Psoas muscle (tissue), 8 donors: ENCODE measurements around the gene TTF1. TPM values are rescaled to one million over a fixed set of nuclear protein-coding genes. Genes with fewer than 3 reads are reported as not detected.

Source experiments
- ATAC-seq, 4 donors: fragments of 200-7000 bp; cut with Tn5 transposase; one replicate each; pipeline ENCODE4 v1.9.1; 2020; ENCODE audit warnings: moderate library complexity in 3 of 4, mild to moderate bottlenecking in 2 of 4
- DNase-seq, 2 donors: peaks; one replicate each; pipeline ENCODE4 v3.0.0-alpha.2; 2020
- H3K27ac ChIP-seq: fragments of 200-600 bp; one replicate; pipeline ENCODE4 v1.8.0; 2022
- H3K27me3 ChIP-seq, 3 donors: fragments of 200-600 bp in 1 of 3; one replicate each; pipeline versions ENCODE4 v1.6.1 to v1.8.0; 2013 to 2022; ENCODE audit warnings: low read length in 2 of 3, mild to moderate bottlenecking in 2 of 3, moderate library complexity in 1 of 3; ENCODE audit not compliant: insufficient read depth in 3 of 3
- H3K36me3 ChIP-seq, 2 donors: fragments of 200-600 bp in 1 of 2; one replicate each; pipeline versions ENCODE4 v1.6.1 to v1.8.0; 2013 to 2022; ENCODE audit warnings: low read depth in 1 of 2, mild to moderate bottlenecking in 1 of 2, moderate library complexity in 1 of 2; ENCODE audit not compliant: insufficient read depth in 1 of 2
- H3K4me1 ChIP-seq: fragments of 200-600 bp; one replicate; pipeline ENCODE4 v1.8.0; 2022
- H3K4me3 ChIP-seq: fragments of 200-600 bp; one replicate; pipeline ENCODE4 v1.8.0; 2022; ENCODE audit warnings: mild to moderate bottlenecking
- H3K9me3 ChIP-seq: fragments of 200-600 bp; one replicate; pipeline ENCODE4 v1.8.0; 2022
- CTCF ChIP-seq: fragments of 200-600 bp; IDR thresholded peaks from one replicate; pipeline ENCODE4 v1.8.0; 2022; ENCODE audit warnings: antibody characterized with exemption
- WGBS, 3 donors: extraction: QIAGEN DNeasy Blood & Tissue Kit; methylation state at CpG; one replicate each; pipeline versions ENCODE4 v1.1.6 to v1.1.7; 2013; 5-methylcytosine and 5-hydroxymethylcytosine counted together
- intact Hi-C, 2 donors: fragments of 100-400 bp; cut with DNase I; formaldehyde crosslinking; loops; one replicate each; pipeline versions ENCODE4 v1.11.0 to v1.14.2; 2022
- polyA plus RNA-seq, 3 donors: library from polyadenylated mRNA; stranded (reverse); fragments of 200-250 nt; gene quantifications; one replicate each; pipeline ENCODE4 v1.2.3, GENCODE V29; 2013
- total RNA-seq, 4 donors: library from RNA; stranded (reverse); fragmentation: NEBNext Ultra II Directional in 2 of 4; extraction: Animal tissue kit (Norgen Biotek cat#: 25700) in 2 of 4; gene quantifications; one replicate each; pipeline versions ENCODE4 v1.2.1 to v1.2.4, GENCODE V29; 2021 to 2023
- donor health status: healthy with polysubstance abuse.
- donor health status: DM: no; HTN: no; CAD: no; lungs with moderate emphysema.
- donor health status: Bipolar disorder and iron deficiency.
- donor health status: healthy.
- donor health status: DM: yes; HTN: yes; CAD: no.
- donor health status: DM: no; HTN: no; CAD: no.
- donor health status: DM: no; HTN: no; CAD: no.
- donor health status: DM: yes; HTN: yes; CAD: no.

The TTF1 gene
- total and polyA plus RNA-seq, 7 donors, result 11.1 to 33.8 (median 15.3) TPM

DNA sequence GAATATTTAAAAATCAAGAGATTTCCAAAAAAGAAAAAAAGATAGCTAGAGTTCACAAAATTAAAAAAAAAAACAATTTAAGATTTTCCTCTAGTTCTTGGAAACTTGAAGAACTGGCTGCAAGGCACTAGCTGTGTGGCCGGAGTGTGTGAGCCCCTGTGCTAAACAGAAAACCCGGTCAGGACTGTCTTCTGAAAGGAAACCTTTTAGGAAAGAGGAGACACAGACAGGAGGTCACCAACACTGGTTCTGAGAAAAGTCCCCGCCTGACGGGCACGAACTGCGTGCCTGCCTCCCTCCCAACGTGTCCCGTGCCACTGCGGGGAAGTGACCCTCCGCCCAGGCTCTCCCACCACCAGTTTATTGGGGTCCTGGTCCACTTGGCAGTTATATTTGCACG lies 15.2 kb downstream of the TTF1 start:
- DNase-seq, result no peak
- ATAC-seq, result no peak
- no peak overlapping the region for H3K27ac ChIP-seq
- 65 to 77% (median 71%) methylated on average over 11 of the region's 11 CpGs for WGBS, 3 donors
- no peaks in the 10 kb centered on the region for H3K27me3 ChIP-seq
- no peaks in the 10 kb centered on the region for H3K4me1 ChIP-seq
- intact Hi-C loops, result no loop called here
- H3K9me3 ChIP-seq, result no peaks in the 10 kb centered on the region
- peaks cover 11 to 96% of the 10 kb centered on the region in 2 donors for H3K36me3 ChIP-seq
- no peak overlapping the region for H3K4me3 ChIP-seq
- no peak for TF ChIP-seq CTCF

DNA sequence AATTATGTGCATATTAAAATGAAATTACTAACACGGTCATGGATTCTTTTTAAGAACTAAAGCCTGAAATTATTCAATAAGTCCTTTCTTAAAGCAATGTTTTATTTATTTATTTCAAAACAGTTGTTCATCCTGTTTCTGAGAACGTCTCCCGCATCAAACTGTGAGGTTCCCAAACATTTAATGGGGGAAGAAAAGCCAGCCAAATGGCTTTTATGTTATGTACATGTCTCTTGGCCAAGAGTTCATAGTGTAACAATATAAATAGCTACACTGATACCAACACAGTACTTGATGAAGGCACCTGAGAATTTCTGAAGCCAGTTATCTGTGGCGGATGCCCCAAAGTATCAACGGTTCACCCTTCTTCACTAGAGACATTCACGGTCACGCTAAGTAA lies 15.7 kb downstream of the TTF1 start:
- no peak overlapping the region for H3K27ac ChIP-seq
- no peaks in the 10 kb centered on the region for H3K9me3 ChIP-seq
- intact Hi-C loops, result no loop called here
- DNase-seq (no peak), ATAC-seq (no peak)
- TF ChIP-seq CTCF, result no peak
- H3K4me3 ChIP-seq, result no peak overlapping the region
- H3K36me3 ChIP-seq, result peaks cover 11 to 96% of the 10 kb centered on the region in 2 donors
- WGBS, 3 donors, result 45 to 58% (median 53%) methylated on average over 7 of the region's 7 CpGs
- no peaks in the 10 kb centered on the region for H3K27me3 ChIP-seq
- H3K4me1 ChIP-seq, result no peaks in the 10 kb centered on the region

DNA sequence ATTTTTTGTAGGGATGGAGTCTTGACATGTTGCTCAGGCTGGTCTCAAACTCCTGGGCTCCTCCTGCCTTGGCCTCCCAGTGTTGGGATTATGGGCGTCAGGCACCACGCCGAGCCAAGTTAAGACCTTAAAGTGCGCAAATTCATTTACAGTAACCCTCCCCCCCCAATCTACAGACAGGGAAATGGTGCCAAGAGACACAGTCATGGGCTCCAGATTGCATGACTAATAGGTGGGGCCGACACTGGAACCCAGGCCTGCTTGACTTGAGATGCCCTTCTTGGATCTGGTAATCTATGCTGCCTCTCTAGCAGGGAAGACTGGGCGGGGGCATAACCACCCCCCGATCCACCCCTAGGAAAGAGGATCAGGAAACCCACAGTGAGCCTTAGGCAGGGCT lies 19.5 kb downstream of the TTF1 start:
- no peaks in the 10 kb centered on the region for H3K9me3 ChIP-seq
- ATAC-seq, result no peak

DNA sequence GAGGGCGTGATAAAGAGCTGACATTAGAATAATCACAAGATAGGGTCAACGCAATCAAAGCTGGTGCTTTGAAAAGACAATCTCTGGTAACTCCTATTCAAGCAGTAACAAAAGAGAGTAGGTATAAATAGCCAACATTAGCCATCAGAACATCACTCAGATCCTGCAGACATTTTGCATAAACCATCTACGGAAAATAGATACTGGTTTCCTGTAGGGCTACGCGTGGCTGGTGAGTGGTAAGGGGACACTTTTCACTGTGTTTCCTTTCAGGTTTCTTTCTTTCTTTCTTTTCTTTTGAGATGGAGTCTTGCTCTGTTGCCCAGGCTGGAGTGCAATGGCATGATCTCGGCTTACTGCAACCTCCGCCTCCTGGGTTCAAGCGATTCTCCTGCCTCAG lies 22.3 kb downstream of the TTF1 start:
- Histone ChIP-seq H3K36me3 (peaks cover 10 to 87% of the 10 kb centered on the region in 2 donors), H3K4me3 (no peak overlapping the region), H3K27me3 (no peaks in the 10 kb centered on the region), H3K27ac (no peak overlapping the region), H3K4me1 (no peaks in the 10 kb centered on the region), H3K9me3 (no peaks in the 10 kb centered on the region)
- DNase-seq (no peak), ATAC-seq (no peak)
- no peak for TF ChIP-seq CTCF
- intact Hi-C loops, result no loop called here
- 94 to 95% (median 94%) methylated on average over 7 to 8 of the region's 8 CpGs for WGBS, 3 donors

More for the DNA sequence above, 19.5 kb downstream of the TTF1 start:
- no peak overlapping the region for H3K4me3 ChIP-seq
- no peaks in the 10 kb centered on the region for H3K27me3 ChIP-seq
- H3K36me3 ChIP-seq, result peaks cover 14 to 89% of the 10 kb centered on the region in 2 donors
- 88 to 93% (median 90%) methylated on average over 7 of the region's 7 CpGs for WGBS, 3 donors
- intact Hi-C loops, result no loop called here
- TF ChIP-seq CTCF, result no peak
- no peak for DNase-seq
- no peak overlapping the region for H3K27ac ChIP-seq
- H3K4me1 ChIP-seq, result no peaks in the 10 kb centered on the region

GRCh38 chr9:132383462-132383883 lies 23.2 kb downstream of the TTF1 start:
- no peaks in the 10 kb centered on the region for H3K27me3 ChIP-seq
- ATAC-seq (no peak), DNase-seq (no peak)
- H3K27ac ChIP-seq, result no peak overlapping the region
- no peaks in the 10 kb centered on the region for H3K4me1 ChIP-seq
- H3K9me3 ChIP-seq, result no peaks in the 10 kb centered on the region
- peaks cover 10 to 87% of the 10 kb centered on the region in 2 donors for H3K36me3 ChIP-seq
- 84 to 91% (median 87%) methylated on average over 10 of the region's 10 CpGs for WGBS, 3 donors
- intact Hi-C loops, result no loop called here
- H3K4me3 ChIP-seq, result no peak overlapping the region
- TF ChIP-seq CTCF, result no peak
